Tibial nerve (tissue), 4 donors: ENCODE measurements around the gene KRTAP5-1. TPM values are rescaled to one million over a fixed set of nuclear protein-coding genes. Genes with fewer than 3 reads are reported as not detected.
"Not testable (repeated sequence)": the region's sequence is repeated elsewhere in the genome, so short reads cannot be mapped to it uniquely, and the experiment has no call there.

Source experiments
- DNase-seq, 2 donors: peaks; one replicate each; pipeline ENCODE4 v3.0.0-alpha.2; 2019; ENCODE audit warnings: low spot score in 2 of 2
- H3K27ac ChIP-seq, 4 donors: fragments of 200-600 bp; sonication (generic) in 3 of 4; one replicate each; pipeline ENCODE4 v1.5.1; 2017 to 2019; ENCODE audit warnings: mild to moderate bottlenecking in 1 of 4
- H3K27me3 ChIP-seq, 2 donors: fragments of 200-600 bp; sonication (generic) in 1 of 2; one replicate each; pipeline versions ENCODE4 v1.5.1 to v1.6.0; 2017 to 2019
- H3K36me3 ChIP-seq, 3 donors: fragments of 200-600 bp; sonication (generic); one replicate each; pipeline ENCODE4 v1.5.1; 2018 to 2019
- H3K4me1 ChIP-seq, 4 donors: fragments of 200-600 bp; sonication (generic) in 3 of 4; one replicate each; pipeline ENCODE4 v1.5.1; 2017 to 2019
- H3K4me3 ChIP-seq, 4 donors: fragments of 200-600 bp; sonication (generic) in 3 of 4; one replicate each; pipeline ENCODE4 v1.5.1; 2017 to 2019; ENCODE audit warnings: mild to moderate bottlenecking in 1 of 4, moderate library complexity in 1 of 4
- H3K9me3 ChIP-seq, 4 donors: fragments of 200-600 bp; sonication (generic) in 3 of 4; one replicate each; pipeline ENCODE4 v1.5.1; 2017 to 2019
- EP300 ChIP-seq, 2 donors: sonication (generic); formaldehyde crosslinking; IDR thresholded peaks; one replicate each; pipeline ENCODE4 v1.6.1; 2017; ENCODE audit warnings: antibody characterized with exemption in 2 of 2, mild to moderate bottlenecking in 1 of 2
- POLR2A ChIP-seq, 2 donors: fragments of 450-650 bp; IDR thresholded peaks; one replicate each; pipeline ENCODE4 v1.6.1; 2017; ENCODE audit warnings: antibody characterized with exemption in 2 of 2, mild to moderate bottlenecking in 2 of 2, moderate library complexity in 2 of 2
- WGBS, 2 donors: methylation state at CpG; one replicate each; pipeline ENCODE4 v1.1.5; 2018; 5-methylcytosine and 5-hydroxymethylcytosine counted together
- total RNA-seq, 4 donors: library from RNA; depleted of rRNA; stranded (reverse); fragments of >200 nt; gene quantifications; one replicate each; pipeline ENCODE4 v1.1.0, GENCODE V29; 2016
- TF ChIP-seq, protein P1 (sequence below), 5 experiments: fragments of 200-600 bp in 3 of 5; fragments of 450-650 bp in 2 of 5; sonication (generic) in 3 of 5; IDR thresholded peaks; one replicate each; pipeline ENCODE4 v1.5.1; 2016 to 2019; ENCODE audit warnings: antibody characterized with exemption in 5 of 5, mild to moderate bottlenecking in 3 of 5, moderate library complexity in 2 of 5

KRTAP5-1 gene
- total RNA-seq, result not detected

DNA sequence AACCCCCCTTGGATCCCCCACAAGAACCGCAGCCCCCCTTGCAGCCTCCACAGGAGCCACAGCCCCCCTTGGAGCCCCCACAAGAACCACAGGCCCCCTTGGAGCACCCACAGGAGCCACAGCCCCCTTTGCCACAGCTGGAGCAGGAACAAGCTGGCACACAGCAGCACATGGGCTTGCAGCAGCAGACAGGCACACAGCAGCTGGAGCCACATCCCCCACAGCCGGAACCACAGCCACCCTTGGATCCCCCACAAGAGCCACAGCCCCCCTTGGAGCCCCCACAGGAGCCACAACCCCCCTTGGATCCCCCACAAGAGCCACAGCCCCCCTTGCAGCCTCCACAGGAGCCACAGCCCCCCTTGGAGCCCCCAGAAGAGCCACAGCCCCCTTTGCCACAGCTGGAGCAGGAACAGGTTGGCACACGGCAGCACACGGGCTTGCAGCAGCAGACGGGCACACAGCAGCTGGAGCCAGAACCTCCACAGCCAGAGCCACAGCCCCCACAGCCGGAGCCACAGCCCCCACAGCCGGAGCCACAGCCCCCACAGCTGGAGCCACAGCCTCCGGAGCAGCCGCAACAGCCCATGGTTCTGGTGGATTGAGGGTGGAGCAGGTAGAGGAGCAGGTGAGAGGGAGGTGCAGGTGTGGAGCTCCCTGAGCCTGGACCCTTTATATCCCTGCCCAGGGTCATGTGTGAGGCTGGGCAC lies at the start of gene KRTAP5-1:
Gene KRTAP5-1 (minus strand): TSS at position 623 of the 710 bp plus-strand sequence. CDS start 34 bp downstream, at position 589.
- DNase-seq, H3K9me3 ChIP-seq, H3K4me1 ChIP-seq, H3K27ac ChIP-seq, H3K36me3 ChIP-seq, H3K4me3 ChIP-seq: not testable (repeated sequence)
- peaks cover 0 to 11% of the 10 kb centered on the region in 2 donors for H3K27me3 ChIP-seq
- WGBS, 2 donors, result 52 to 73% methylated on average over 5 to 7 of the region's 9 CpGs

- TF ChIP-seq POLR2A (IDR thresholded peaks at IDR 0.05), result no peak
- TF ChIP-seq EP300 (IDR thresholded peaks at IDR 0.05), result no peak
- TF ChIP-seq, protein P1, sequence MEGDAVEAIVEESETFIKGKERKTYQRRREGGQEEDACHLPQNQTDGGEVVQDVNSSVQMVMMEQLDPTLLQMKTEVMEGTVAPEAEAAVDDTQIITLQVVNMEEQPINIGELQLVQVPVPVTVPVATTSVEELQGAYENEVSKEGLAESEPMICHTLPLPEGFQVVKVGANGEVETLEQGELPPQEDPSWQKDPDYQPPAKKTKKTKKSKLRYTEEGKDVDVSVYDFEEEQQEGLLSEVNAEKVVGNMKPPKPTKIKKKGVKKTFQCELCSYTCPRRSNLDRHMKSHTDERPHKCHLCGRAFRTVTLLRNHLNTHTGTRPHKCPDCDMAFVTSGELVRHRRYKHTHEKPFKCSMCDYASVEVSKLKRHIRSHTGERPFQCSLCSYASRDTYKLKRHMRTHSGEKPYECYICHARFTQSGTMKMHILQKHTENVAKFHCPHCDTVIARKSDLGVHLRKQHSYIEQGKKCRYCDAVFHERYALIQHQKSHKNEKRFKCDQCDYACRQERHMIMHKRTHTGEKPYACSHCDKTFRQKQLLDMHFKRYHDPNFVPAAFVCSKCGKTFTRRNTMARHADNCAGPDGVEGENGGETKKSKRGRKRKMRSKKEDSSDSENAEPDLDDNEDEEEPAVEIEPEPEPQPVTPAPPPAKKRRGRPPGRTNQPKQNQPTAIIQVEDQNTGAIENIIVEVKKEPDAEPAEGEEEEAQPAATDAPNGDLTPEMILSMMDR (IDR thresholded peaks at IDR 0.05), result no peak
- DNase-seq, result no peak
- Histone ChIP-seq H3K36me3 (no peaks in the 10 kb centered on the region), H3K4me1 (no peaks in the 10 kb centered on the region), H3K27me3 (peaks cover 0 to 42% of the 10 kb centered on the region in 2 donors), H3K27ac (no peak overlapping the region), H3K4me3 (no peak overlapping the region), H3K9me3 (no peaks in the 10 kb centered on the region)
- WGBS, 2 donors, result 88 to 93% methylated on average over 10 of the region's 10 CpGs
These were observed 48.8 kb upstream of the KRTAP5-1 start for GRCh38 chr11:1633864-1634263.

- DNase-seq, result no peak
- H3K36me3 ChIP-seq, result no peaks in the 10 kb centered on the region
- H3K27me3 ChIP-seq, result peaks cover 0 to 40% of the 10 kb centered on the region in 2 donors
- TF ChIP-seq POLR2A (IDR thresholded peaks at IDR 0.05) (no peak), EP300 (IDR thresholded peaks at IDR 0.05) (no peak)
- TF ChIP-seq, protein P1 (IDR thresholded peaks at IDR 0.05), result no peak
- no peak overlapping the region for H3K27ac ChIP-seq
- WGBS, 2 donors, result 53 to 71% methylated on average over 10 of the region's 11 CpGs
- no peaks in the 10 kb centered on the region for H3K9me3 ChIP-seq
- no peaks in the 10 kb centered on the region for H3K4me1 ChIP-seq
- H3K4me3 ChIP-seq, result no peak overlapping the region
These were observed 47.1 kb upstream of the KRTAP5-1 start for GRCh38 chr11:1632053-1632714.

DNA sequence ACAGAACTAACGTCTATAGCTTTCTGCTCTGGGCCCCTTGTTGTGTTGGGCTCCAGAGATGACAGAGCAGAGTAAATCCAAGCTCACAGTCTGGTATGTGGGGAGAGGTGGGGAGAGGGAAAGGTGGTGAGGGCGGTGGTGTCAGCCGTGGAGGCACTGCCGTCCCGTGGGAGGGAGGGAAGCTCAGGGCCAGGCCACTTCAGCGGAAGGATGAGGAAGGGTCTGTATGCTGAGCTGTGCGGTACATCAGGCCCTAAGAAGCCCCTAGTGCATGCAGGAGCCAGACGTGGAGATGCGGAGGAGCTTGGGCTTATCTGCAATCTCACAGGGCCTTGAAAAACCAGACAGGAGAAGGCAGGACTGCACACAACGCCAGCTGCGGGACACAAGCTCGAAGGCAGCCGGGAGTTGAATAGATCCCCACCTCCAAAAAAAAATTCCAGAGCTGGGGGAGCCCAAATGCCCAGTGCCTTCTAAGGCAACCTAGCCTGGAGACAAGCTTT lies 46.0 kb upstream of the KRTAP5-1 start:
- Histone ChIP-seq H3K4me3 (no peak overlapping the region), H3K4me1 (no peaks in the 10 kb centered on the region), H3K27ac (no peak overlapping the region), H3K36me3 (no peaks in the 10 kb centered on the region), H3K9me3 (no peaks in the 10 kb centered on the region), H3K27me3 (peaks cover 0 to 40% of the 10 kb centered on the region in 2 donors)
- TF ChIP-seq EP300 (IDR thresholded peaks at IDR 0.05) (no peak), POLR2A (IDR thresholded peaks at IDR 0.05) (no peak)
- TF ChIP-seq, protein P1 (IDR thresholded peaks at IDR 0.05), result no peak
- 72 to 79% methylated on average over 13 of the region's 13 CpGs for WGBS, 2 donors
- DNase-seq, result no peak

DNA sequence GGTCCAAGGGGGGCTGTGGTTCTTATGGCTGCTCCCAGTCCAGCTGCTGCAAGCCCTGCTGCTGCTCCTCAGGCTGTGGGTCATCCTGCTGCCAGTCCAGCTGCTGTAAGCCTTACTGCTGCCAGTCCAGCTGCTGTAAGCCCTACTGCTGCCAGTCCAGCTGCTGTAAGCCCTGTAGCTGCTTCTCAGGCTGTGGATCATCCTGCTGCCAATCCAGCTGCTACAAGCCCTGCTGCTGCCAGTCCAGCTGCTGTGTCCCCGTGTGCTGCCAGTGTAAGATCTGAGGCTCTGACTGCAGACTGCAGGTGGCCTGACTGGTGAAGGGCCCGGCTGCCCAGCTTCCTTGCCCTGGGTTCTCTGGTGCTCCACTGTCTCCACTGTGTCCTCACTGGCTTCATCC lies 45.2 kb upstream of the KRTAP5-1 start:
- DNase-seq, result no peak
- H3K4me3 ChIP-seq, result no peak overlapping the region
- no peak overlapping the region for H3K27ac ChIP-seq
- H3K36me3 ChIP-seq, result no peaks in the 10 kb centered on the region
- TF ChIP-seq, protein P1 (IDR thresholded peaks at IDR 0.05), result no peak
- no peak for TF ChIP-seq EP300 (IDR thresholded peaks at IDR 0.05)
- TF ChIP-seq POLR2A (IDR thresholded peaks at IDR 0.05), result no peak
- peaks cover 0 to 46% of the 10 kb centered on the region in 2 donors for H3K27me3 ChIP-seq
- H3K9me3 ChIP-seq, result no peaks in the 10 kb centered on the region
- WGBS, 2 donors, result 65 to 84% methylated on average over 2 of the region's 2 CpGs
- no peaks in the 10 kb centered on the region for H3K4me1 ChIP-seq
